Measurements from ENCODE around the gene ARL5C. TPM values are rescaled to one million over a fixed set of nuclear protein-coding genes. Genes with fewer than 3 reads are reported as not detected.

Gene ARL5C
- total RNA-seq, 1 experiment from 2014 or later, result not detected

GRCh38 chr17:39196241-39196807, 30.4 kb upstream of the ARL5C start (continued):
- TF ChIP-seq AFF4 (CRISPR knock-in tag; IDR thresholded peaks at IDR 0.05; ENCODE audit: borderline replicate concordance), result no peak
- TF ChIP-seq ZNF396 (CRISPR knock-in tag; IDR thresholded peaks at IDR 0.05; ENCODE audit: borderline replicate concordance), result no peak
- no peak for TF ChIP-seq CBFB (CRISPR knock-in tag; IDR thresholded peaks at IDR 0.05; ENCODE audit: low read depth)
- no peak for TF ChIP-seq RORB (CRISPR knock-in tag; IDR thresholded peaks at IDR 0.05)
- TF ChIP-seq ESRRA (CRISPR knock-in tag; IDR thresholded peaks at IDR 0.05; ENCODE audit: borderline replicate concordance), result no peak

- DNase-seq (ENCODE audit: low spot score), result no peak
- no peak for ATAC-seq
- Mint-ChIP-seq H3K4me3 (peak overlapping the region; percentile 66), H3K9me3 (no peaks in the 10 kb centered on the region), H3K4me1 (peaks cover 42% of the 10 kb centered on the region), H3K36me3 (peaks cover 27% of the 10 kb centered on the region), H3K27ac (no peak overlapping the region), H3K27me3 (ENCODE audit: low read depth) (no peaks in the 10 kb centered on the region; the same call in 1 of the 2 replicates)
- ChIA-PET POLR2A (interaction anchor here (1.0 to 2.4 kb wide), 2 partner anchors 11 to 31 kb away, joined by 6 read pairs; no protein-coding TSS in a partner anchor), CTCF (interaction anchor here (1.0 to 5.3 kb wide), 13 partner anchors 12 to 270 kb away, joined by 3 to 62 read pairs (median 12); partner anchors contain the start of genes ARL5C, LASP1NB and STAC2)
- TF ChIP-seq USF1 (CRISPR knock-in tag; IDR thresholded peaks at IDR 0.05) (no peak), ATF6 (CRISPR knock-in tag; IDR thresholded peaks at IDR 0.05) (no peak), CDX4 (CRISPR knock-in tag; IDR thresholded peaks at IDR 0.05; ENCODE audit: borderline replicate concordance) (no peak), ZSCAN18 (CRISPR knock-in tag; IDR thresholded peaks at IDR 0.05) (no peak), GRHL2 (CRISPR knock-in tag; IDR thresholded peaks at IDR 0.05; ENCODE audit: insufficient replicate concordance, severe bottlenecking) (no peak), SMAD4 (CRISPR knock-in tag; IDR thresholded peaks at IDR 0.05) (no peak), MAX (CRISPR knock-in tag; IDR thresholded peaks at IDR 0.05) (no peak), SOX15 (CRISPR knock-in tag; IDR thresholded peaks at IDR 0.05) (no peak)
Observed at GRCh38 chr17:39195568-39196160, 29.7 kb upstream of the ARL5C start.

Data from WTC11 (cell line).